ENCODE results near the gene DACH1.

DNA sequence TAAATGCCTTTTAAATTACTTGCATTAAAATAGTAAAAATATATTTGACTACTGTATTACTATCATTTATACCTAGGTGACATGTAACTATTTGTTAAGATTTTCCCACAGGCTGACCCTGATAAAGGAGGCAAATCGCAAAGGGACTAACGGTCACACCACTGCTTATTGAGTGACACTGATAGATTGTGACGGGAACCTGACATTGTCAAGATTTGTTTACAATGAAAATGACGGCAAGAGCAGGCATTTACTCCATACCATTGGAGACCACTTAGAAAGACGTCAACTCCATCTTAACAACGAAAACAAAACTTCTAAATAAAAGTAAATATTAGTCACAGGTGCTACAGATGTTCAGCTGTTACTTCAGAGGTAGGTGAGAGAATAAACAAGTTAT, 289.0 kb downstream of the DACH1 start:
- TF ChIP-seq, protein P1, sequence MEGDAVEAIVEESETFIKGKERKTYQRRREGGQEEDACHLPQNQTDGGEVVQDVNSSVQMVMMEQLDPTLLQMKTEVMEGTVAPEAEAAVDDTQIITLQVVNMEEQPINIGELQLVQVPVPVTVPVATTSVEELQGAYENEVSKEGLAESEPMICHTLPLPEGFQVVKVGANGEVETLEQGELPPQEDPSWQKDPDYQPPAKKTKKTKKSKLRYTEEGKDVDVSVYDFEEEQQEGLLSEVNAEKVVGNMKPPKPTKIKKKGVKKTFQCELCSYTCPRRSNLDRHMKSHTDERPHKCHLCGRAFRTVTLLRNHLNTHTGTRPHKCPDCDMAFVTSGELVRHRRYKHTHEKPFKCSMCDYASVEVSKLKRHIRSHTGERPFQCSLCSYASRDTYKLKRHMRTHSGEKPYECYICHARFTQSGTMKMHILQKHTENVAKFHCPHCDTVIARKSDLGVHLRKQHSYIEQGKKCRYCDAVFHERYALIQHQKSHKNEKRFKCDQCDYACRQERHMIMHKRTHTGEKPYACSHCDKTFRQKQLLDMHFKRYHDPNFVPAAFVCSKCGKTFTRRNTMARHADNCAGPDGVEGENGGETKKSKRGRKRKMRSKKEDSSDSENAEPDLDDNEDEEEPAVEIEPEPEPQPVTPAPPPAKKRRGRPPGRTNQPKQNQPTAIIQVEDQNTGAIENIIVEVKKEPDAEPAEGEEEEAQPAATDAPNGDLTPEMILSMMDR (conservative IDR thresholded peaks at IDR 0.05), result no peak
- no peak for TF ChIP-seq ZFX (IDR thresholded peaks at IDR 0.05)
